ENCODE data around the gene GGT6.
"Not testable (repeated sequence)": the region's sequence is repeated elsewhere in the genome, so short reads cannot be mapped to it uniquely, and the experiment has no call there.

GGT6 gene

GRCh38 chr17:4596636-4597380 is 36.4 kb upstream of the GGT6 start:
- H3K4me3 Mint-ChIP-seq = no peak overlapping the region
- peaks cover 4% of the 10 kb centered on the region for H3K4me1 Mint-ChIP-seq (ENCODE audit: low read depth)
- no peaks in the 10 kb centered on the region for H3K9me3 Mint-ChIP-seq
- no peaks in the 10 kb centered on the region for H3K36me3 Mint-ChIP-seq (ENCODE audit: low read depth)
- no peak overlapping the region for H3K27ac Mint-ChIP-seq
- H3K27me3 Mint-ChIP-seq = no peaks in the 10 kb centered on the region

GRCh38 chr17:4595685-4596342 is 35.4 kb upstream of the GGT6 start:
- H3K27ac Mint-ChIP-seq; H3K4me3 Mint-ChIP-seq; H3K27me3 Mint-ChIP-seq; H3K9me3 Mint-ChIP-seq; H3K4me1 Mint-ChIP-seq (ENCODE audit: low read depth); H3K36me3 Mint-ChIP-seq (ENCODE audit: low read depth): not testable (repeated sequence)

- Mint-ChIP-seq H3K27ac (no peak overlapping the region), H3K4me1 (ENCODE audit: low read depth) (peaks cover 4% of the 10 kb centered on the region), H3K36me3 (ENCODE audit: low read depth) (no peaks in the 10 kb centered on the region), H3K9me3 (no peaks in the 10 kb centered on the region), H3K4me3 (no peak overlapping the region), H3K27me3 (no peaks in the 10 kb centered on the region)
Measured at GRCh38 chr17:4594931-4595684, 34.7 kb upstream of the GGT6 start.

- no peak overlapping the region for H3K4me3 Mint-ChIP-seq
- H3K9me3 Mint-ChIP-seq = no peaks in the 10 kb centered on the region
- peaks cover 4% of the 10 kb centered on the region for H3K4me1 Mint-ChIP-seq (ENCODE audit: low read depth)
- no peaks in the 10 kb centered on the region for H3K36me3 Mint-ChIP-seq (ENCODE audit: low read depth)
- no peak overlapping the region for H3K27ac Mint-ChIP-seq
- H3K27me3 Mint-ChIP-seq = no peaks in the 10 kb centered on the region
Measured at GRCh38 chr17:4594406-4594805, 34.0 kb upstream of the GGT6 start.

- H3K27me3 Mint-ChIP-seq = no peaks in the 10 kb centered on the region
Measured at GRCh38 chr17:4593021-4593421, 32.6 kb upstream of the GGT6 start.

GRCh38 chr17:4592240-4593005 is 32.0 kb upstream of the GGT6 start:
- Mint-ChIP-seq H3K27ac (no peak overlapping the region), H3K36me3 (ENCODE audit: low read depth) (no peaks in the 10 kb centered on the region), H3K4me3 (no peak overlapping the region), H3K9me3 (no peaks in the 10 kb centered on the region), H3K4me1 (ENCODE audit: low read depth) (peaks cover 4% of the 10 kb centered on the region), H3K27me3 (no peaks in the 10 kb centered on the region)

More at GRCh38 chr17:4593021-4593421, 32.6 kb upstream of the GGT6 start:
- Mint-ChIP-seq H3K36me3 (ENCODE audit: low read depth) (no peaks in the 10 kb centered on the region), H3K27ac (no peak overlapping the region), H3K4me3 (no peak overlapping the region), H3K4me1 (ENCODE audit: low read depth) (peaks cover 4% of the 10 kb centered on the region), H3K9me3 (no peaks in the 10 kb centered on the region)

GRCh38 chr17:4591529-4591928 is 31.2 kb upstream of the GGT6 start:
- H3K4me1 Mint-ChIP-seq (ENCODE audit: low read depth) = peaks cover 4% of the 10 kb centered on the region
- no peaks in the 10 kb centered on the region for H3K9me3 Mint-ChIP-seq
- H3K36me3 Mint-ChIP-seq (ENCODE audit: low read depth) = no peaks in the 10 kb centered on the region
- H3K27ac Mint-ChIP-seq = no peak overlapping the region
- no peak overlapping the region for H3K4me3 Mint-ChIP-seq
- peaks cover under 1% of the 10 kb centered on the region for H3K27me3 Mint-ChIP-seq

- Mint-ChIP-seq H3K27ac (no peak overlapping the region), H3K4me1 (ENCODE audit: low read depth) (peaks cover 4% of the 10 kb centered on the region), H3K36me3 (ENCODE audit: low read depth) (no peaks in the 10 kb centered on the region), H3K27me3 (peaks cover 5% of the 10 kb centered on the region), H3K9me3 (no peaks in the 10 kb centered on the region), H3K4me3 (no peak overlapping the region)
Measured at GRCh38 chr17:4590981-4591453, 30.6 kb upstream of the GGT6 start.

GRCh38 chr17:4590042-4590441 is 29.7 kb upstream of the GGT6 start:
- H3K4me1 Mint-ChIP-seq (ENCODE audit: low read depth); H3K36me3 Mint-ChIP-seq (ENCODE audit: low read depth); H3K27ac Mint-ChIP-seq; H3K4me3 Mint-ChIP-seq; H3K9me3 Mint-ChIP-seq: not testable (repeated sequence)
- H3K27me3 Mint-ChIP-seq = peaks cover 12% of the 10 kb centered on the region

GRCh38 chr17:4588898-4589625 is 28.7 kb upstream of the GGT6 start:
- H3K27ac Mint-ChIP-seq = no peak overlapping the region
- peaks cover 13% of the 10 kb centered on the region for H3K27me3 Mint-ChIP-seq
- no peaks in the 10 kb centered on the region for H3K9me3 Mint-ChIP-seq
- H3K36me3 Mint-ChIP-seq (ENCODE audit: low read depth) = no peaks in the 10 kb centered on the region
- no peak overlapping the region for H3K4me3 Mint-ChIP-seq
- H3K4me1 Mint-ChIP-seq (ENCODE audit: low read depth) = peaks cover 2% of the 10 kb centered on the region

- peaks cover 6% of the 10 kb centered on the region for H3K4me1 Mint-ChIP-seq (ENCODE audit: low read depth)
- no peak overlapping the region for H3K27ac Mint-ChIP-seq
- H3K4me3 Mint-ChIP-seq = no peak overlapping the region
- peaks cover 19% of the 10 kb centered on the region for H3K27me3 Mint-ChIP-seq
- no peaks in the 10 kb centered on the region for H3K9me3 Mint-ChIP-seq
- H3K36me3 Mint-ChIP-seq (ENCODE audit: low read depth) = no peaks in the 10 kb centered on the region
Measured at GRCh38 chr17:4588391-4588790, 28.0 kb upstream of the GGT6 start.

GRCh38 chr17:4587803-4588202 is 27.4 kb upstream of the GGT6 start:
- H3K9me3 Mint-ChIP-seq = no peaks in the 10 kb centered on the region
- H3K4me1 Mint-ChIP-seq (ENCODE audit: low read depth) = peaks cover 6% of the 10 kb centered on the region
- no peak overlapping the region for H3K4me3 Mint-ChIP-seq
- peaks cover 25% of the 10 kb centered on the region for H3K27me3 Mint-ChIP-seq
- H3K36me3 Mint-ChIP-seq (ENCODE audit: low read depth) = no peaks in the 10 kb centered on the region
- H3K27ac Mint-ChIP-seq = no peak overlapping the region

- Mint-ChIP-seq H3K4me1 (ENCODE audit: low read depth) (peaks cover 6% of the 10 kb centered on the region), H3K4me3 (no peak overlapping the region), H3K27ac (no peak overlapping the region), H3K27me3 (peaks cover 31% of the 10 kb centered on the region), H3K9me3 (no peaks in the 10 kb centered on the region), H3K36me3 (ENCODE audit: low read depth) (no peaks in the 10 kb centered on the region)
Measured at GRCh38 chr17:4587195-4587594, 26.8 kb upstream of the GGT6 start.

GRCh38 chr17:4586043-4586442 is 25.7 kb upstream of the GGT6 start:
- peaks cover 6% of the 10 kb centered on the region for H3K4me1 Mint-ChIP-seq (ENCODE audit: low read depth)
- H3K36me3 Mint-ChIP-seq (ENCODE audit: low read depth) = no peaks in the 10 kb centered on the region
- H3K4me3 Mint-ChIP-seq = no peak overlapping the region
- H3K27ac Mint-ChIP-seq = no peak overlapping the region
- no peaks in the 10 kb centered on the region for H3K9me3 Mint-ChIP-seq
- peaks cover 35% of the 10 kb centered on the region for H3K27me3 Mint-ChIP-seq

All from stimulated activated naive CD8-positive, alpha-beta T cell treated with anti-CD3 and anti-CD28 coated beads, Interleukin-15, Interleukin-2, amounts not matched to agents 100 ng/mL and 50 ng/mL, for 24 hours (primary cell).